Right kidney (tissue), 9 donors: Measurements from ENCODE around the gene MGA.
A peak's percentile ranks its signal among the peaks of the same experiment; 100 is the strongest.

Experiments used
- DNase-seq: peaks from one replicate; pipeline ENCODE4 v3.0.0-alpha.2; 2016
- long read RNA-seq, 8 donors: transcript quantifications; one replicate each; lab custom pipeline, GENCODE V29; 2026

The MGA gene
- long read RNA-seq, donor 1, partial matches to known transcripts, result 0 of 2 reads
- long read RNA-seq, donor 1, other reads (novel, unspliced or antisense), result 0 of 2 reads
- long read RNA-seq, donor 2, partial matches to known transcripts, result 0 of 1 reads
- long read RNA-seq, donor 2, other reads (novel, unspliced or antisense), result 0 of 1 reads
- long read RNA-seq, donor 3, result 0 reads
- long read RNA-seq, donor 4, transcript MGA-209 (3 exons, 724 nt), result major isoform, 5 of 5 reads
- long read RNA-seq, donor 4, partial matches to known transcripts, result 0 of 5 reads
- long read RNA-seq, donor 4, other reads (novel, unspliced or antisense), result 0 of 5 reads
- long read RNA-seq, donor 5, partial matches to known transcripts, result 0 of 3 reads
- long read RNA-seq, donor 5, other reads (novel, unspliced or antisense), result 0 of 3 reads
- long read RNA-seq, donor 6, partial matches to known transcripts, result 0 of 2 reads
- long read RNA-seq, donor 6, other reads (novel, unspliced or antisense), result 0 of 2 reads
- long read RNA-seq, donor 7, result 0 reads
- long read RNA-seq, donor 8, partial matches to known transcripts, result 0 of 1 reads
- long read RNA-seq, donor 8, other reads (novel, unspliced or antisense), result 0 of 1 reads

DNA sequence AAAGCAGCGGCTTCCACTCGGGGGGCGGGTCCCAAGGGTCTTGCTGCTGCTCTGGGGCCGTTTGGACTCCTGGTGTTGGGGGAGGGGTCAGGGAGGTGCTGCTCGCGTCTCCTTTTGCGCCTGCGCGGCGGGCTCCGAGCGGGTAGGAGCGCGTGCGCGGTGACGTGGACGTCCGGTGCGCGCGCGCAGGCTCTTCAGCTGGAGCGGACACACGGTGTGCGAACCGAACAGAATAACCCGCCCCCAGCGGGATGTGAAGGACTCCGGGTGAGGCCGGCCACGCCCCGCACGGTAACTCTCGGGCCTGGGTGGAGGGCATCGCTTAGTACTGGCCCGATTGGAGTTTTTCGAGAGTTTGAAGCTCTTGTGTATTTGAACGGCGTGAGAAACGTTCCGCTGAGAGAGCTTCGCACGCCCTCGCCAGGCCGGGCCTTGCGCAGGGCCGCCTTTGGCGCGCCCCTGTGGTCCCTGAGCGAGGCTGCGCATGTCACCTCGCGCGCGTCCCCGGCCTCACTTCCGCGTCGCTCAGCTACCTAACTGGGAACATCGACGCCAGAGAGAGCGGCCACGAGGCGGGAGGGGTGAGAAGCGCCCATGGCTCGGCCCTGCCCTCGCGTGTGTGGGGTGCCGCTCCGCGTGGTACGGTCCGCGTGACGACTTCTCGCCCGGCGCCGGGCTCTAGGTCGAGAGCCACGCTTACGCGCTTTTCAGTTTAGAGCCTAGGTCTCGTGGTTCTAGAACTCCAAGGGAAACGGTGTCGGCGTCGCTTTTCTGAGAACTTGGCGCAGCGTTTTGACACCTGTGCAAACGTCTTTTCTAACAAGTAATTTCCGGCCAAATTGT is at the start of gene MGA:
TSS of gene MGA (plus strand) at position 171 of the 843 bp plus-strand sequence.
- DNase-seq, result peak; percentile 99

GRCh38 chr15:41620536-41621199 is 39.5 kb upstream of the MGA start:
- DNase-seq, result no peak

DNA sequence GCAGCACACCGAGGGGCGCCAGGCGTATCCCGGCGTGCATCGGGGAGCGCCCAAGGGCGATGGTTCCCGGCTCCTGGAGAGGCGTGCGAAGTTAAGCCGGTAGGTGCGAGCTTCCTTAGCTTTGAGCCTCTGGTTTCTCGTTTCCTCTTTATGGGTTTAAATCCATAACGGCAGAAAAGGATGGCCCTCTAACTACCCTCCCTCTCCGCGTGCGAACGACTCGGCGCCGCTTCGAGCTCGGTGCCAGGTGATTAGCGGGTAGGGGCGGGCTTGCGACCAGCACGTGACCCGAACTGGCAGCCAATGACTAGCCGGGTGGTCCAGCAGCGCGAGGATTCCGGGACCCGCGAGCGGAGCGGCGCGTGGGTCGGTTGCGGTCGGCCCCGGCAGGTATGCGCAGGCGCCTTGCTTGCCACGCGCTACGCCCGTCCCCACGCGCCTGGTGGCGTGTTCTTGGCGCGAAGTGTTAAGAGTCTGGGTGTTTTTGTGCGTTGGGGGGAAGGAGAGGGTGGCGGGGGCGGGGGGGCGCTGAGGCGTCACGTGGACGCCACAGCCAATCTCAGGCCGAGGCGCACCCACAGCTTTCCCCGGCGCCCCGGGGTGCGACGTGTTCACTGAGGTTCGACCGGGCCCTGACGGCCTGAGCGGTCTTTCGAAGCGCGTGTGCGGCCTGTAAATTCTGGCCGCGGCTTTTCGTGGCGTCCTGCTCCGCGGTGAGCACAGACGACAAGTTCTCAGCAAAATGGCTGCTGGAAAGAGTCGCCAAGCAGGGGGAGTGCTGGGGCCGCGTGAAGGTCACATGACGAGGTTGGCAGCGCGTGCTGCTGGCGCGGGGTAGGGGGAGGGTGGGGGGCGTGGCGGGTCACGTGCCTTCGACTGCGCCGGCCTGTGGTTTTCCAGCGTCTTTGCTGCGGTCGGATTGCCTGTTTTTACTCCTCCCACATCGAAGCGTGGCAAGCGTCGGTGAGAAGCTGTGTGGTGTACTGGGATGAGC is 38.7 kb upstream of the MGA start:
- DNase-seq, result peak; percentile 90

DNA sequence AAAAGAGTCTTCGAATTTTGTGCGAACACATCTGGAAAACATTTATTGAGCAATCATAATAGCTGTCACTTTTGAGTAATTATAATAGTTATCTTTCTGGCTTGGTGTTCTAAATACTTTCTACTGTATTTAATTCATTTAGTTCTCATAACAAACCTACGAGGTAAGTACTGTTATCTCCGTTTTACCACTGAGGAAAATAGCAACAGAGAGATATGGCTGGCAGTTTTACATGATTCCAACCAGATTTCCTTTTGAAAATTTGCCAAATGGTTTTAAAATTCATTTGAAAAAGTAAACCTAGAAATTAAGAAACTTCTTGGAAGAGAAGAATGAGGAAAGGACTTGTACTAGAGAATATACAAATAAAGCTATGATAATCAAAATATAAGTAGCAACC is 37.3 kb upstream of the MGA start:
- DNase-seq, result no peak

DNA sequence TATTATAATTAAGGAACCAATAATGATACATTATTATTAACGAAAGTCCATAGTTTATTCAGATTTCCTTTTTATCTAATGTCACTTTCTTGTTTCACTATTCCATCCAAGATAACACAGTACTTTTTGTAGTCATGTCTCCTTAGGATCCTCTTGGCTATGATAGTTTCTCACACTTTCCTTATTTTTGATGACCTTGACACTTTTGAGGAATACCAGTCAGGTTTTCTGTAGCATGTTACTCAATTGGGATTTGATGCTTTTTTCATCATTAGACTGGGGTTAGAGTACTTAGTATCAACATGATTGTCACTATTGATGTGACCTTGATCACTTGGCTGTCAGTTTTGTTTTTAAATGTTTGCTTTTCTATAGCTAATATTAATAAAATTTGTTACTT is 33.0 kb upstream of the MGA start:
- DNase-seq, result no peak

DNA sequence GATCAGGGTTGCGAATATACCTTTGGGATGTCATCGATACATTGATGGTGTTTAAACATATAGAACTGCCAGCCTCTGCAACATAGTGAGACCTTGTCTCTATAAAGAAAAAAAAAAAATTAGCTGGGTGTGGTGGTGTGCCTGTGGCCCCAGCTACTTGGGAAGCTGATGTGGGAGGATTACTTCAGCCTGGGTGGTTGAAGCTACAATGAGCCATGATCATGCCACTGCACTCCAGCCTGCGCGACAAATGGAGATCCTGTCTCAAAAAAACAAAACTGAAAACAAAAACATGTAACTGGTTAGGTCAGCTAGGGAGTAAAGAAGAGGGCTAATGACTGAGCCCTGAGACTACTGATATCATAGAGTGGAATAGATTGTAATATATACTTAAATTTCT is 30.7 kb upstream of the MGA start:
- no peak for DNase-seq

- no peak for DNase-seq
Observed at GRCh38 chr15:41629883-41630282, 30.3 kb upstream of the MGA start.

GRCh38 chr15:41630616-41631217 is 29.5 kb upstream of the MGA start:
- no peak for DNase-seq

- DNase-seq, result no peak
Observed at GRCh38 chr15:41631880-41632470, 28.2 kb upstream of the MGA start.

DNA sequence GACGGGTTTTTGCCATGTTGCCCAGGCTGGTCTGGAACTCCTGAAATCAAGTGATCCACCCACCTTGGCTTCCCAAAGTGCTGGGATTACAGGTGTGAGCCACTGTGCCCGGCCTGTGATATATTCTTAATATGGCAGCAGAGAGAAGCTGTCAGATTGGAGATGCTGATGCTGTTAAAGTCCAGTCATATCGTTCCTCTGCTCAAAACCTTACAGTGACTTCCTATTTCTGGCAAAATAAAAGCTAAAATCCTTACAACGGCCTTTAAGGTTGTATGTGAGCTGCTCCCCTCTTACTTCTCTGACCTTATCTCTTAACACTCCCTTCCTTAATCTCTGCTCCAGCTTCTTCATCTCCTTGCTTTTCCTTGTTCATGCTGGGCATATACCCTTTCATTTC is 26.6 kb upstream of the MGA start:
- no peak for DNase-seq

DNA sequence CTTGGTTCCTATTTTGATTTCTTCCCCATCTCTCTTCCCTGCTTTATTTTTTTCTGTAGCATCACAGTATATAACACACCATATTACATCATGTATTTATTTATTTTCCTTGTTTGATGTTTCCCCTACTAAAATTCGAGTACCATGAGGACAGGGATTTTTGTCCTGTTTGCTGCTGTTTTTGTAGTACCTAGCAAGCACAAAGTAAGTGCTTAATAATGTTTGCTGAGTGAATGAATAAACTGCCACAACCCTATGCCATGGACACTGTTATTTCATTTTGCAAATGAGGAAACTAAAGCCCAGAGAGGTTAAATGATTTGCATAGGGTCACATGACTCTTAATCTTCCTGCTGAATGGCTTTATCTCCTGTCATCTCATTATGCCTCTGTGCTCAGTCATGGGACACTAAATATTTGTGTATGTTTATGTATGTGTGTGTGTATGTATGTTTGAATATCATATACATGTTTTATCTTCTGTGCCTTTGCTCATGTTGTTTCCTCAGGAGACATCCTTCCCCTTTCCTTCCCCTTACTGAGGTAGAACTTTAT is 26.1 kb upstream of the MGA start:
- DNase-seq, result no peak

DNA sequence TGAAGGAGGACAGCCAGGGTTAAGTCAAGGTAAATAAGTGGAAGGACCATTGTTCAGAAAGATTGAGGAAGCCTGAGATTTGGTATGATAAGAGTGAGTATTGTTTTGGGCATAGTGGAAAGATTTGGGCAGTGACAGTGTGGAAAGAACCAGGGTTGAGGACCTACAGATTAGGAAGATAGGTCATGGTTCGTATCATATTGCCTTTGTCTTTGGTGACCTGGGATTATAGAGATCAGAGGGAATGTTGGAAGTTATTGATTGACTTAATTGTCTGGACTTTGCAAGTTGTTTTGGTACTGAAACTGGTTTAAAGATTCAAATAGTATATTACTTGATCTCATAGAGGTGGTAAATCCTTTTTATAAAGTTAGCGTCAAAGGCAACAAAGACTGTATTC is 23.1 kb upstream of the MGA start:
- no peak for DNase-seq

DNA sequence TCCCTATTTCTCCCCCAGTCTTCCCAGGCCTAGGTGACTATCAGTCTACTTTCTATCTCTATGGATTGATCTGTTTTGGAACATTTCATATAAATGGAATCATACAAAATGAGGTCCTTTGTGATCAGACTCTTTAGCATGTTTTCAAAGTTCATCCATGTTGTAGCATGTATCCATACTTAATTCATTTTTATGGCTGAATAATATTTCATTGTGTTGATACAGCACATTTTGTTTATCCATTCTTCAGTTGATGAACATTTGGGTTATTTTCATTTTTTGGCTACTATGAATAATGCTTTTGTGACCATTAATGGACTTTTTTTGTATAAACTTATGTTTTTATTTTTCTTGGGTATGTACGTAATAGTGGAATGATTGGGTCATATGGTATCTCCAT is 19.2 kb upstream of the MGA start:
- DNase-seq, result no peak

GRCh38 chr15:41647262-41647661 is 12.9 kb upstream of the MGA start:
- DNase-seq, result no peak

DNA sequence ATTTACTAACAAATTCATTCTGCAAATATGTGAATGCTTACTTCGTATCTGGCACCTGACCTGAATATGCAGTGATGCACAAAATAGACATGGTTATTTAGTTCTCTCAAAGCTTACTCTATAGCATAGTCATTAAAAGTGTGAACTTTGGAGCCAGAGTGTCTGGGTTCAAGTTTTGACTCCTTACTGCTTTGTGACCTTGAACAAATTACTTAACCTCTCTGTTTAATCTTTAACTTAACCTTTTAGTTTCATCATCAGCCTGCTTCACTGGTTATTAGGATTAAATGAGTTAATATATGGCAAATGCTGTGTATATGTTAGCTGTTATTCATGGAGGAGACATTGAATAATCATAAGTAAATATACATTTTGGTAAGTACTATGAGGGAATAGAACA is 12.1 kb upstream of the MGA start:
- no peak for DNase-seq

DNA sequence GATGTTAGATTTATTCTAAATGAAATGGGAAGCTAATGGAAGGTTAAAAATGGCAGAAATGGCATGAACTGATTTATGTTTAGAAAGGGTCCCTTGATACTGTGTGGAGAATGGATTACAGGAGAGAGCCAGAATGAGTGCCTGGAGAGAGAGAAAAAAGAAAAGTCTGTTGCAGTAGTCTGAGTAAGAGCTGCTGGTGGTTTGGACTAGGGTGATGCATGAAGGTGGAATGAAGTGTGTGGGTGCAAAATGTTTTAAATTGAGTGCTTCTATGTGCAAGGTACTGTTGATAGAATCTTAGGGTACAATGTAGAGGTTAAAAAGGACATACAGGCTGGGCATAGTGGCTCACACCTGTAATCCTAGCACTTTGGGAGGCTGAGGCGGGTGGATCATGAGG is 11.4 kb upstream of the MGA start:
- no peak for DNase-seq

DNA sequence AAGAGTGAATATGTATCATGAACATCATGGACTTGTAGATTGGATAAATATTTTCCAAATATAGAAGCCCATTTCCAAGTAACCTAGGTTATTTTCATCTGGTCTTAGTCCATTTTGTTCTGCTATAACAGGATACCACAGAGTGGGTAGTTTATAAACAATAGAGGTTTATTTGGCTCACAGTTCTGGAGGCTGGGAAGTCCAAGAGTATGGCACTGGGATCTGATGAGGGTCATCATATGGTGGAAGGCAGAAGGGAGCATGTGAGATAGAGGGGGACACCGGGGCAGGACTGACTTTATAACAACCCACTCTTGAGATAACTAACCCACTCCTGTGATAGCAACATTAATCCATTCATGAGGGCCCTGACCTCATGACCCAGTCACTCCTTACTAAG is 9.4 kb upstream of the MGA start:
- no peak for DNase-seq

- DNase-seq, result no peak
Observed at GRCh38 chr15:41651373-41651772, 8.8 kb upstream of the MGA start.

DNA sequence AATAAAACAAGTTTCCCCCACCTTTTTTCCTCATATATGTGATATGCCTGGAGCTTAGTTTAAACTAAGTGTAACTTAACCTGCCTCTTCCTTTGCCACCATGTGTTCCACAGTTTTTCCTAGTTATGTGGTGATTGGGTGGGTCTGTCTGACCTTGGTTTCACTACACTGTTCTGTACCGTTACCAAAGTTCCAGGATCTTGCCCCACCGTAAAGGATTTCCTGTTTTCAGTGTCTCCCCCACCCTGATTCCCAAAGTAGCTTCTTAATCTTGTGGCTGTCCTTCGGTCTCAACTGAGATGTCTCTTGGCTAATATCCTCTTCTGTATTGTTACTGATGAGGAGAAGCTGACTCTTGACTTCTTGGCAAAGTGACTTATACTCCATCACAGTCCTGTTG is 6.4 kb upstream of the MGA start:
- DNase-seq, result no peak

GRCh38 chr15:41655716-41656115 is 4.5 kb upstream of the MGA start:
- no peak for DNase-seq
